Gastroesophageal sphincter (tissue), 4 donors: Measurements from ENCODE around the gene GAMT. TPM values are rescaled to one million over a fixed set of nuclear protein-coding genes. Genes with fewer than 3 reads are reported as not detected.

Source experiments
- ATAC-seq: fragments of 150-250 bp; one replicate; pipeline ENCODE4 v1.9.1; 2016; ENCODE audit warnings: mild to moderate bottlenecking, moderate library complexity
- H3K27ac ChIP-seq, 4 donors: fragments of 200-600 bp; sonication (generic) in 3 of 4; 1 replicate in 3 of 4; 2 replicates in 1 of 4; pipeline ENCODE4 v1.5.1; 2016 to 2019
- H3K27me3 ChIP-seq: fragments of 200-600 bp; sonication (generic); one replicate; pipeline ENCODE4 v1.5.1; 2019
- H3K36me3 ChIP-seq, 2 donors: fragments of 200-600 bp; sonication (generic); one replicate each; pipeline ENCODE4 v1.5.1; 2019; ENCODE audit warnings: control low read depth in 1 of 2
- H3K4me1 ChIP-seq, 3 donors: fragments of 200-600 bp; sonication (generic); 1 replicate in 2 of 3; 2 replicates in 1 of 3; pipeline ENCODE4 v1.5.1; 2016 to 2019; ENCODE audit warnings: control low read depth in 2 of 3
- H3K4me3 ChIP-seq, 2 donors: fragments of 200-600 bp; sonication (generic); one replicate each; pipeline ENCODE4 v1.5.1; 2019; ENCODE audit warnings: mild to moderate bottlenecking in 1 of 2, moderate library complexity in 1 of 2
- H3K9me3 ChIP-seq, 3 donors: fragments of 200-600 bp; sonication (generic); one replicate each; pipeline ENCODE4 v1.5.1; 2017 to 2019; ENCODE audit warnings: control low read depth in 2 of 3
- EP300 ChIP-seq: sonication (generic); formaldehyde crosslinking; IDR thresholded peaks from one replicate; pipeline ENCODE4 v1.6.1; 2017; ENCODE audit warnings: antibody characterized with exemption, mild to moderate bottlenecking
- POLR2A ChIP-seq, 2 donors: fragments of 450-650 bp; IDR thresholded peaks; one replicate each; pipeline ENCODE4 v1.6.1; 2017; ENCODE audit warnings: antibody characterized with exemption in 2 of 2, mild to moderate bottlenecking in 2 of 2, moderate library complexity in 1 of 2
- POLR2AphosphoS5 ChIP-seq: sonication (generic); formaldehyde crosslinking; IDR thresholded peaks from one replicate; pipeline ENCODE4 v1.6.1; 2017; ENCODE audit warnings: antibody characterized with exemption
- WGBS, 2 donors: methylation state at CpG; one replicate each; pipeline ENCODE4 v1.1.5; 2018; ENCODE audit warnings: low coverage in 1 of 2; 5-methylcytosine and 5-hydroxymethylcytosine counted together
- total RNA-seq, 4 donors: library from RNA; depleted of rRNA; stranded (reverse); fragments of >200 nt; gene quantifications; one replicate each; pipeline ENCODE4 v1.1.0, GENCODE V29; 2016
- TF ChIP-seq, protein P1 (sequence below), 4 experiments: fragments of 200-600 bp in 2 of 4; fragments of 450-650 bp in 2 of 4; sonication (generic) in 1 of 4; IDR thresholded peaks; one replicate each; pipeline ENCODE4 v1.5.1; 2017 to 2019; ENCODE audit warnings: antibody characterized with exemption in 4 of 4, mild to moderate bottlenecking in 2 of 4, moderate library complexity in 2 of 4

Gene GAMT
- total RNA-seq, 4 donors from 2014 or later: 10.4 to 14.7 (median 10.9) TPM

DNA sequence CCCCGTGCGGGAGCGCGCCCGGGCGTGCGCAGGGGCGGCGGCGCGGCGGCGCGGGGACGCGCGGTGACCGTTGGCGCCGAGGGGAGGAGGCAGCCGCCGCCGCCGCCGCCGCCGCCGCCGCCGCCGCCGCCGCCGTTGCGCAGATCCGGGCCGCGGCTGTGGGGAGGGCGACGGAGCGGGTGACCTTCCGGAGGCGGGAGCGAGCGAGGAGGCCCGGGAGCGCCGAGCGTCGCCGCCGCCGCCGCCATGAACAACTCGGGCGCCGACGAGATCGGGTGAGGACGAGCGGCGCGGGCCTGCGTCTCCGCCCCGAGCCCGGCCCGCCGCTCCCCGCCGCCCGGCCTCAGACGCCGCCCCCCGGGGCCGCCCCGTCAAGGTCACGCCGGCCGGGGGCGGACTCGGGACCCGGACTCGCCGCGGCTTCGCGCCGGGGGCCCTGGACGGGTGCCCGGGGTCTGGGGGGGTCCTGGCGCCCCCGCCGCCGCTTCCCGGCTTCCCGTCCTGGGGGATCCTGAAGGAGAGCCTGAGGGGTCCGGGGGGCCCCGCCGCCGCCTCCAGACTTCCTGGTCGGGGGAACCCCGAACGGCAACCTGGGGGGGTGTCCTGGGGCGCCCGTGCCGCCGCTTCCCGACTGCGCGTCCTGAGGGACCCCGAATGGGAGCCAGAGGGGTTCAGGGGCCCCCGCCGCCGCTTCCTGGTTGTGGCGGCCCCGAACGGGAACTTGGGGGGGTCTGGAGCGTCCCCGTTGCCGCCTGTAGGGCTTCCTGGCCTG, 6.4 kb upstream of the GAMT start, which contains the start of gene DAZAP1:
Gene DAZAP1 (plus strand): TSS at position 59 of the 772 bp plus-strand sequence. CDS start 188 bp downstream, at position 247.
- Histone ChIP-seq H3K4me3 (peak within 1 kb of the TSS; percentile 88 to 100), H3K36me3 (peaks cover 0 to 6% of the 10 kb centered on the region in 2 donors), H3K27ac (peak within 1 kb of the TSS; percentile 83 to 98 (median 97)), H3K9me3 (no peaks in the 10 kb centered on the region), H3K4me1 (peaks cover 3 to 54% (median 37%) of the 10 kb centered on the region in 3 donors), H3K27me3 (no peaks in the 10 kb centered on the region)
- WGBS, 2 donors: no CpG with 5 or more reads among the region's 121 CpGs
- TF ChIP-seq POLR2A (IDR thresholded peaks at IDR 0.05): peak; percentile 44 to 70
- TF ChIP-seq POLR2AphosphoS5: no peak
- no peak for TF ChIP-seq EP300
- TF ChIP-seq, protein P1, sequence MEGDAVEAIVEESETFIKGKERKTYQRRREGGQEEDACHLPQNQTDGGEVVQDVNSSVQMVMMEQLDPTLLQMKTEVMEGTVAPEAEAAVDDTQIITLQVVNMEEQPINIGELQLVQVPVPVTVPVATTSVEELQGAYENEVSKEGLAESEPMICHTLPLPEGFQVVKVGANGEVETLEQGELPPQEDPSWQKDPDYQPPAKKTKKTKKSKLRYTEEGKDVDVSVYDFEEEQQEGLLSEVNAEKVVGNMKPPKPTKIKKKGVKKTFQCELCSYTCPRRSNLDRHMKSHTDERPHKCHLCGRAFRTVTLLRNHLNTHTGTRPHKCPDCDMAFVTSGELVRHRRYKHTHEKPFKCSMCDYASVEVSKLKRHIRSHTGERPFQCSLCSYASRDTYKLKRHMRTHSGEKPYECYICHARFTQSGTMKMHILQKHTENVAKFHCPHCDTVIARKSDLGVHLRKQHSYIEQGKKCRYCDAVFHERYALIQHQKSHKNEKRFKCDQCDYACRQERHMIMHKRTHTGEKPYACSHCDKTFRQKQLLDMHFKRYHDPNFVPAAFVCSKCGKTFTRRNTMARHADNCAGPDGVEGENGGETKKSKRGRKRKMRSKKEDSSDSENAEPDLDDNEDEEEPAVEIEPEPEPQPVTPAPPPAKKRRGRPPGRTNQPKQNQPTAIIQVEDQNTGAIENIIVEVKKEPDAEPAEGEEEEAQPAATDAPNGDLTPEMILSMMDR (IDR thresholded peaks at IDR 0.05): peak in 1 of 4 experiments; percentile 3
- ATAC-seq: no peak

DNA sequence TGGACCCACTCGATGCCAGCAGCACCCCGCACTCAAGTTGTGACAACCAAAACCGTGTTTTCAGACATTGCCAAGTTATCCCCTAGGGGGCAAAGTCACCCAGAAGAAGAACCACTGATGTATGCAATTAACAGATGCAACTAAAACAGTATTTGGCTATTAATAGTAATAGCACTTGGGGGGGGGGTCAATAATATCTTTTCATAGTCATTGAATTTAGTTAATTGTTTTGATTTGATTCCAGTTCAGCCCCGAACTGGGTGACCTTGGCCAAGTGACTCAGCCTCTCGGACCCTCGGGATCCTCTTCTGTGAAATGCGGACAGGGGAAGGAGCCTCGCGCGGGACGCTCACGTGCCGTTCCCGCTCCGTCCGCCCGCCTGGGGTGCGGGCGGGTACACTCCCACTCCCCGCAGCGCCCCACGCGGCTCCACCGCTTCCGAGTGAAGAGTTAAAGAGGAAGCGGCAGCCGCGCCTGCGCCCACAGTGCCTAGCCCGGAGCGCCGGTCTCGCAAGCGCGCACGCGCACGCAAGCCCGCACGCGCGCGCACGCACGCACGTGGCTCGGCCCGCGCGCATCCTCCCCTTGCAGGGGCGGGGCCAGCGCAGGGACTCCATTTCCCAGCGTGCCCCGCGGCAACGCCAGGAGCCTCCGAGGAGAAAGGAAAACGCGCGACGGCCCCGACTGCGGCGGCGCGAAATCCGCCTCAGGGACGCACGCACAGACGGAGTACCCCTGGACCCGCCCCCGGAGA, 5.6 kb upstream of the GAMT start:
- no peaks in the 10 kb centered on the region for H3K9me3 ChIP-seq
- 1 to 7% methylated on average over 2 to 6 of the region's 72 CpGs for WGBS, 2 donors
- H3K4me3 ChIP-seq: peak overlapping the region; percentile 8 to 100
- ATAC-seq: peak; percentile 94
- no peaks in the 10 kb centered on the region for H3K36me3 ChIP-seq
- TF ChIP-seq, protein P1 (IDR thresholded peaks at IDR 0.05): peak in 3 of 4 experiments; percentile 14 to 35 (median 22)
- TF ChIP-seq EP300: no peak
- H3K27ac ChIP-seq: peak overlapping the region in 3 of 4 donors; percentile 84 to 98 (median 96)
- H3K4me1 ChIP-seq: peaks cover 3 to 54% (median 31%) of the 10 kb centered on the region in 3 donors
- H3K27me3 ChIP-seq: no peaks in the 10 kb centered on the region

DNA sequence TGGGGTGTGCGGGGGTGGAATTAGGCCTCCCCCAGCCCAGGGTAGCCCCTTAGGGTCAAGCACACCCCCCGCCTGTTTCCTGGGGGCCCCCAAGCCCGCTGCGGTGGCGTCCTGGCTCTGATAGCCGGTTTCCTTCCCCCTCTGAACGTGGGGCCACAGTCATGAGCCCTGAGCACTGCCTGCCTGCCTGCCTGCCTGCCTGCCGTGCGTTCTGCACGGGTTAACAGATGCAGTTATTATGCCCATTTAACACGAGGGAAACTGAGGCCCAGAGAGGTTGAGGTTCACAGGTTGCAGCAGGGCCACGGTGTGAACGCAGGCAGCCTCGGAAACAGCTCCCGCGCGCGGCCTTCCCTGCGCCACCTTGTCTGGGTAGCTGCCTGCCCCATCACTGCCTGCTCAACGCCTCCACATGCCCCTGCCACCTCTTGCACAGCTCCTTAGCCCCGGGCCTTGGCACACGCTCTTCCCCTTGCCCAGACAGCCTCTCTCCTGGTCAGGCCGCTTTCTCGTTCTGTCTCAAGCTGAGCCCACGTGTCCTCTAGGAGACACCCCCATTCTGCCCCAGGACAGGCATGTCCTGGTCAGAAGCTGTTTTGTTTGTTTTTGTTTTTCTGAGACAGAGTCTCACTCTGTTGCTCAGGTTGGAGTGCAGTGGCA, 1.2 kb upstream of the GAMT start:
- WGBS, 2 donors: 75% methylated on average over 2 of the region's 25 CpGs; no CpG with 5 or more reads in 1 of the 2 donors
- ATAC-seq: no peak
- Histone ChIP-seq H3K9me3 (no peaks in the 10 kb centered on the region), H3K27ac (no peak overlapping the region), H3K36me3 (peaks cover 0 to 4% of the 10 kb centered on the region in 2 donors), H3K4me1 (peaks cover 3 to 46% (median 9%) of the 10 kb centered on the region in 3 donors), H3K27me3 (no peaks in the 10 kb centered on the region), H3K4me3 (no peak overlapping the region)
- TF ChIP-seq EP300: no peak
- no peak for TF ChIP-seq POLR2AphosphoS5
- no peak for TF ChIP-seq POLR2A (IDR thresholded peaks at IDR 0.05)
- TF ChIP-seq, protein P1 (IDR thresholded peaks at IDR 0.05): no peak

DNA sequence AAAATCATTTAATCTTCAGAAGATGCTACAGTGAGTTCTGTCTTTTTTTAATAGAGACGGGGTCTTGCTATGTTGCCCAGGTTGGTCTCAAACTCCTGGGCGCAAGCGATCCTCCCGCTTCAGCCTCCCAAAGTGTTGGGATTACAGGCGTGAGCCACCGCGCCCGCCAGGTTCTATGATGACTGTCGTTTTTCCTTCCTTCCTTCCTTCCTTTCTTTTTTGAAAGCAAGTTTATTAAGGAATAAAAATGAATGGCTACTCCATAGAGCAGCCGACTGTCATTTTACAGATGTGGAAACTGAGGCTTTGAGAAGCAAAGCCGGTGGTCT, 511 bp upstream of the GAMT start:
- peaks cover 3 to 44% (median 9%) of the 10 kb centered on the region in 3 donors for H3K4me1 ChIP-seq
- ATAC-seq: no peak
- no peaks in the 10 kb centered on the region for H3K27me3 ChIP-seq
- WGBS, 2 donors: 71% methylated on average over 7 of the region's 11 CpGs; no CpG with 5 or more reads in 1 of the 2 donors
- peak overlapping the region in 1 of 2 donors; percentile 64 for H3K4me3 ChIP-seq
- peaks cover 0 to 4% of the 10 kb centered on the region in 2 donors for H3K36me3 ChIP-seq
- no peak overlapping the region for H3K27ac ChIP-seq
- TF ChIP-seq POLR2A (IDR thresholded peaks at IDR 0.05): no peak
- TF ChIP-seq POLR2AphosphoS5: no peak
- no peak for TF ChIP-seq EP300
- TF ChIP-seq, protein P1 (IDR thresholded peaks at IDR 0.05): no peak
- H3K9me3 ChIP-seq: no peaks in the 10 kb centered on the region
